KBM-7 (cell line): ENCODE data around the gene SLC31A1.
"Not testable (repeated sequence)": the region's sequence is repeated elsewhere in the genome, so short reads cannot be mapped to it uniquely, and the experiment has no call there.

Experiments used
- DNase-seq: peaks from one replicate; pipeline ENCODE4 v3.0.0-alpha.2; 2015
- in situ Hi-C: fragments of 300-500 bp; cut with MboI; formaldehyde crosslinking; loops from 2 replicates; pipeline ENCODE4 v1.14.3; 2020; ENCODE audit warnings: low sequenced_read_pairs, low pct_unique_long_range_greater_than_20kb, mixed read lengths

SLC31A1 gene

GRCh38 chr9:113219186-113219936 is 2.0 kb upstream of the SLC31A1 start:
- DNase-seq, result peak; percentile 67
- in situ Hi-C loops, result no loop called here

GRCh38 chr9:113219969-113220368 is 1.4 kb upstream of the SLC31A1 start:
- peak; percentile 58 for DNase-seq
- in situ Hi-C loops, result no loop called here

GRCh38 chr9:113220467-113221002 is 809 bp upstream of the SLC31A1 start:
- in situ Hi-C loops, result no loop called here
- DNase-seq, result peak; percentile 24

- no peak for DNase-seq
Measured at GRCh38 chr9:113221800-113222481, 597 bp downstream of the SLC31A1 start.

GRCh38 chr9:113222482-113222841 is 1.1 kb downstream of the SLC31A1 start:
- in situ Hi-C loops, result no loop called here
- DNase-seq, result peak; percentile 21

More at GRCh38 chr9:113221800-113222481, 597 bp downstream of the SLC31A1 start:
- in situ Hi-C loops, result no loop called here

- DNase-seq, result no peak
Measured at GRCh38 chr9:113223963-113224362, 2.6 kb downstream of the SLC31A1 start.

GRCh38 chr9:113227436-113227835 is 6.1 kb downstream of the SLC31A1 start:
- no peak for DNase-seq

More at GRCh38 chr9:113223963-113224362, 2.6 kb downstream of the SLC31A1 start:
- in situ Hi-C loops, result no loop called here

GRCh38 chr9:113228130-113228665 is 6.9 kb downstream of the SLC31A1 start:
- DNase-seq, result no peak
- in situ Hi-C loops, result no loop called here

More at GRCh38 chr9:113227436-113227835, 6.1 kb downstream of the SLC31A1 start:
- in situ Hi-C loops, result no loop called here

GRCh38 chr9:113231701-113232100 is 10.4 kb downstream of the SLC31A1 start:
- DNase-seq, result no peak
- in situ Hi-C loops, result no loop called here

- DNase-seq, in situ Hi-C loops: not testable (repeated sequence)
Measured at GRCh38 chr9:113235701-113236255, 14.4 kb downstream of the SLC31A1 start.

- in situ Hi-C loops, result no loop called here
- no peak for DNase-seq
Measured at GRCh38 chr9:113237026-113237425, 15.7 kb downstream of the SLC31A1 start.

- no peak for DNase-seq
- in situ Hi-C loops, result no loop called here
Measured at GRCh38 chr9:113238202-113238858, 17.0 kb downstream of the SLC31A1 start.

- DNase-seq, result no peak
- in situ Hi-C loops, result no loop called here
Measured at GRCh38 chr9:113238859-113239232, 17.5 kb downstream of the SLC31A1 start.

- in situ Hi-C loops, result no loop called here
- no peak for DNase-seq
Measured at GRCh38 chr9:113241161-113241560, 19.8 kb downstream of the SLC31A1 start.

- no peak for DNase-seq
- in situ Hi-C loops, result no loop called here
Measured at GRCh38 chr9:113244556-113244955, 23.2 kb downstream of the SLC31A1 start.

- DNase-seq, result no peak
- in situ Hi-C loops, result no loop called here
Measured at GRCh38 chr9:113245894-113246293, 24.6 kb downstream of the SLC31A1 start.

- no peak for DNase-seq
- in situ Hi-C loops, result no loop called here
Measured at GRCh38 chr9:113246928-113247327, 25.6 kb downstream of the SLC31A1 start.

- in situ Hi-C loops, result no loop called here
- no peak for DNase-seq
Measured at GRCh38 chr9:113247640-113248039, 26.3 kb downstream of the SLC31A1 start.

- in situ Hi-C loops, DNase-seq: not testable (repeated sequence)
Measured at GRCh38 chr9:113249661-113250060, 28.3 kb downstream of the SLC31A1 start.
